GM04503 (cell line): ENCODE data around the gene ZBTB32.
A peak's percentile ranks its signal among the peaks of the same experiment; 100 is the strongest.

Experiments used
- DNase-seq: peaks from one replicate; pipeline ENCODE4 v3.0.0-alpha.2; 2012; ENCODE audit warnings: low read depth

ZBTB32 gene

DNA sequence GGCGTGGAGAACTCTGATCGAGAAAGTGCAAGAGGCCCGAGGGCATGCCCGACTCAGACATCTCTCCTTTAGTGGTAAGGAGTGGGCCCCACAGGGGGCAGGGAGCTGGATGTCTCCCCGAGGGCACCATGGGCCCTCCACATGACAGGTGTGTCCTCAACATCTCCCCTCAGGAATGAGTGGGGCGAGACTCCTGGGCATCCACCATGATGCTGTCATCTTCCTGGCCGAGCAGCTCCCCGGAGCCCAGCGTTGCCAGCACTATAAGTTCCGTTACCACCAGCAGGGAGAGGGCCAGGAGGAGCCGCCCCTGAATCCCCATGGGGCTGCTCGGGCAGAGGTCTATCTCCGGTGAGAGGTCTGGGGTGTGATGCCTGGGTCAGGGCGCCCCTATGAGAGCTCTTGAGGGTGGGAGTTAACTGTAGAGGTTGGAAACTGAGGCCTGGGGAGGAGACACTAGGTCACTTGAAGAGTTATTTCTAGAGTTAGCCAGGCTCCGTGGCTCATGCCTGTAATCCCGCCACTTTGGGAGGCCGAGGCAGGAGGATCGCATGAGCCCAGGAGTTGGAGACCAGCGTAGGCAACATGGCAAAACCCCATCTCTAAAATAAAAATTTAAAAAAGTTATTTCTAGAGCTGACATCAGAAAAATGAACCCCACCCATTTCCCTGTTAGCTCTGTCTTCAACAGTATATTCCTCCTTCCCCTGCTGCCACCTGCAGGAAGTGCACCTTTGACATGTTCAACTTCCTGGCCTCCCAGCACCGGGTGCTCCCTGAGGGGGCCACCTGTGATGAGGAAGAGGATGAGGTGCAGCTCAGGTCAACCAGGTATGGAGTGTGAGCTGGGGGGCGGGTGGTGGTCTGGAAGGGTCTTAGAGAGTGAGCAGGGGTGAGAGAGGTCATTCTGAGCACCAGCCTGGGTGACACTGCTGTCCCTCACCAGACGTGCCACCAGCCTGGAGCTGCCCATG is 32.8 kb downstream of the ZBTB32 start:
- no peak for DNase-seq

DNA sequence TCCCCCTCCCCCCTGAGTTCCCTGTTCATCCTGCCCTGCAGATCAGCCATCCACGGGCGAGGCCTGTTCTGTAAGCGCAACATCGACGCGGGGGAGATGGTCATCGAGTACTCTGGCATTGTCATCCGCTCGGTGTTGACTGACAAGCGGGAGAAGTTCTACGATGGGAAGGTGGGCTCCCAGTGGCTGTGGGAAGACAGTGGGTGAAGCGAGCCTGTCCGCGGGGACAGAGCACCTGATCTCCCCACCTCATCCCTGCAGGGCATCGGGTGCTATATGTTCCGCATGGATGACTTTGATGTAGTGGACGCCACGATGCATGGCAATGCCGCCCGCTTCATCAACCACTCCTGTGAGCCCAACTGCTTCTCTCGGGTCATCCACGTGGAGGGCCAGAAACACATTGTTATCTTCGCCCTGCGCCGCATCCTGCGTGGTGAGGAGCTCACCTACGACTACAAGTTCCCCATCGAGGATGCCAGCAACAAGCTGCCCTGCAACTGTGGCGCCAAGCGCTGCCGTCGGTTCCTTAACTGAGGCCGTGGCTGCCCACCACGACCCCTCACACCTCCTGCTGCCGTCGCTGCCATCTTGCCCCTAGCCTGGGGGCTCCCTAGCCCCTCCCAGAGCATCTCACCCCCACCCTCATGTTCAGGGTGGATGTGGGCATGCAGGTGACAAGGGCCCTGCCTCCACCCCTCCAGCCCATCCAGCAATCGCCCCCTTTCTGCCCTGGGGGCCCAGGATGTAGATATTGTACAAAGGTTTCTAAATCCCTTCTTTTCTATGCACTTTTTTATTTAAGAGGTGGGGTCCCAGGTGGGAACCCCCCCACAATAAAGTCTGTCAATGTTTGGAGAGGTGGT is 33.9 kb downstream of the ZBTB32 start:
- DNase-seq: no peak

DNA sequence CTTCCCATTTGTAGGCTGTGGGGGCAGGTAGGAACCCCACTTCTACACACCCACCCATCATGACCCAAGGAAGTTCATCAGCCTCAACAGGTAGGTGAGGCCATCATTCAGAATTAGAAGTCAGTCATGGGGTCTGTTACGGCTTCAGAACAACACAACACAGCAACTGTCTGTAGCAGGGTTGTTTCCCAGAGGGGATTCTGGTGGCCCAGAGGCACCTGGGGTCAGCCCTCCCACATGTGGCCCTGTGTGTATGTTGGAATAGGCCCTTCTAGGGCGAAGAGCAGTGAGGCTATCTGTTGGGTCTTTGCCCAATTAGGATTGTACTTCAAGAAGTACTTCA is 34.5 kb downstream of the ZBTB32 start:
- DNase-seq: no peak

DNA sequence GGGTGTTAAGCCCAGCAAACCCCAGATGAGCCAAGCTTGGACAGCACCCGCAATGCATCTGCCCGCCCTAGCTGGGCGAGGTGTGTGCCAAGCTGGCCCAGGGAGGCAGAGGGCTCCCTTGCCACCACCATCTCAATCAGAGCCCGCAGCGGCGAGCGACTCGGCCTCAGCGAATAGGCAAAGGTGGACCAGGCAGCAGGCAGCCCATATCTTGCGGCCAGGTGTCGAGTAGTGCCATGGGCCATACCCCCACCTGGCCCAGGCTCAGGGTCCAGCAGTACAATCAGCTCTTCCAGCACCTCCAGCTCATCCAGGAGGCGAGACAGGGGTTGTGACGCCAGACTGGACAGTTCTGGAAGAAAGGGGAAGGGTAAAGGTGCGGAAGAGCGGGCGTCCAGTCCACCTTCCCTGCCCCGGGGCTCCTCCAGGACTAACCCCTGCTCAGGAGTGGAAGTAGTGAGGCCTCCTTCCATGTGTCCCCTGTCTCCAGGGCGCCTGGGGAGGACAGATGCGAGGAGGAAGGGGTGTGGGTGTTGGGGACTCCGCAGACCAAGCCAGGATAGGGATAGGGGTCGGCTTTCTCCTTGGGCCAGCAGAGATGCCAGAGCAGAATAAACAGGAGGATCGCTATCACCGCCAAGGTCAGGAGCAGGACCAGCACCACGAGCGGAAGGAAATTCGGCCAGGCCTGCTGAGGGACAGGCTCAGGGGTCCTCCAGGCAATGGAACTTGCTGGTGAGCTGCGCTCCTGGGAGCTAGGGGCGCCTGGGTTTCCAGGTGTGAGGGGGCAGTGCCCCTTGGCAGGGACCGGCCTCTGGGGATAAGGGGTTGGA is 35.1 kb downstream of the ZBTB32 start:
- no peak for DNase-seq

DNA sequence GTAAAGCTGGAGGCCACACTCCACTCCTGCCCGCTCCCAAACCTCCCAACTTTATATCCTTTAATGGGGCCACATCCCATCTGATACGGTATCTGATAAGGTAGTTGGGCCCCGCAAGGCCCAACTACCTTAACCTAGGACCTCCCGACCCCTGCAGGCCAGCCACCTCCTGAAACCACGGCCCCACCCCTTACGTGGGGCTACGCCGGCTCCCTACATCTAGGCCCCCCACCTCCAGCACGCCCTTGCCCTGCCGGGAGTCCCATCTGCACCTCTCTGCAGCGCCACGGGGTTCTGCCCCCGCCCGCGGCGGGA is 35.7 kb downstream of the ZBTB32 start:
- no peak for DNase-seq

DNA sequence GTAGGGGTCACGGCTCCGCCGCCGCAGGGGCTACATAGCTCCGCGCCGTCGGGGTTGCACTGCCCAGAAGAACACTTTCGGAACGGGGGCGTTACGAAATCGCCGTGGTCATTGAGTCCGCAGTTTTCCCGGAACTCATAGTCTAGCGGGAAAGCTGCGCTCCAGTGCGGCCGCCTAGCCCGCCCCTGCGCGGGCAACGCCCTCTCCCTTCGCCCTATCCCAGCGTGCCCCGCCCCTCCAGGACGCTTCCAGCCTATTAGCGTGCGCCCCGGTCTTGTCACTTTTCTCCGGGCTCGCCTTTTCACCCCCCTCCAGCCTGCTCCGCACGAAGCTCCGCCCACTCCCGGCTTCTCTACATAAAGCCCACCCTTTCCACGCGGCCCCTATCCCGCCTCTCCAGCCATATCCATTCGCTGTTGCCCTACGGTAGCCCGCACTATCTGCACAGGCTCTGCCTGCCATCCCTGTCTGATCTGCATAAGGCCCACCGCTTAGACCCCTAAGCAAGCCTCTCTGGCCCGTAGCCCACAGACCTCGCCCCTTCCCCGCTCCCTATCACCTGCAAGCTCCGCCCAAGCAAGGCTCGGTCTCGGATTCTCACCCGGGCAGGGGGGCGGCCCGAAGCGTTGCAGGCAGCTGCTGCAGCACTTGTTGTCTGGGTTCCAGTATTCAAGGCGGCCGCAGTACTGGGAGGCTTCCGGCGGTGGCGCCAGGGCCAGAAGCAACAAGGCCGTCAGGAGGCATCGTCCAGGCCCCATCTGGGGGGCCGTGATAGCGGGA is 36.3 kb downstream of the ZBTB32 start:
- peak; percentile 77 for DNase-seq

DNA sequence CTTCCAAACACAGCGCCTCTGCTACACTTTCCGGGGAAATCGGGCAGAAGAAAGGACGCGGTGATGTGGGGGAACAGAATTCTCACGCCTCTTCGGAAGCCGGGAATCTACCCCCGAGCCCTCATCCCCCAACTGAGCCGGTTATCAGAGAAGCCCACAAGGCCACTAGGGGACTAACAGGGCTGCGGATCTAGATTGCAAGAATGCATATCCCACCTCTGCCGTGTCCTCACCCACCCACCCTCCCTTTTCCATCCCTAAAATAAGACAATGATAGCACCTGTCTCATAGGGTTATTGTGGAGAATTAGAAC is 36.8 kb downstream of the ZBTB32 start:
- DNase-seq: no peak

DNA sequence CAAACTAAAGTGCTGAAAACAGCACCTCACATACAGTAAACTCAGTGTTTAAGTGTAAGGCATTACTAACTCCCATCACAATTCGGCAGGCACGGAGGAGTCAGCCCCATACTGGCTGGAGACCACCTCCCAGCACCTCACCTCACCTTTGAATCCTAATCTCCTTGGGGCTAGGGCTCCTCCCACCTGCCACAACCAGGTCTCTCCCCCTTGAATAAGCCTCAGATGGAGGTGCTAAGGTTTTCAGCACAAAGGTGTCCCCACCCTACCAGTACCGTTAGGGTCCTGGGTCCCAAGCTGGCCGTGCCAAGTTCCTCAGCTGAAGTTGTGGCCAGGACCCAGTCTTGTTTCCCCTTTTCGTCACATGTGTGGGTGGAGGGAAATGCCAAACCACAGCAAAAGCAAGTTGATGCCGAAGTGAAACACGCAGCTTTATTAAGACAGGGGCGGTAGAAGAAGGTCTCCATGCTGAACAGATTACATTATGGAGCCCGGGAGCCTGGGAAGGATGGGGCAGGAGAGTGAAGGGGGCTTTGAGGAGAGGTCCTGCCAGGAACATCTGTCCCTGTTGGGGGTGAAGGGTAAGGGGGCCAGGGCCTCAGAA is 37.9 kb downstream of the ZBTB32 start, which contains the start of gene IGFLR1:
Gene IGFLR1 (minus strand): TSS at position 332 of the 604 bp plus-strand sequence. CDS start 1,272 bp downstream, outside the sequence.
- no peak for DNase-seq

DNA sequence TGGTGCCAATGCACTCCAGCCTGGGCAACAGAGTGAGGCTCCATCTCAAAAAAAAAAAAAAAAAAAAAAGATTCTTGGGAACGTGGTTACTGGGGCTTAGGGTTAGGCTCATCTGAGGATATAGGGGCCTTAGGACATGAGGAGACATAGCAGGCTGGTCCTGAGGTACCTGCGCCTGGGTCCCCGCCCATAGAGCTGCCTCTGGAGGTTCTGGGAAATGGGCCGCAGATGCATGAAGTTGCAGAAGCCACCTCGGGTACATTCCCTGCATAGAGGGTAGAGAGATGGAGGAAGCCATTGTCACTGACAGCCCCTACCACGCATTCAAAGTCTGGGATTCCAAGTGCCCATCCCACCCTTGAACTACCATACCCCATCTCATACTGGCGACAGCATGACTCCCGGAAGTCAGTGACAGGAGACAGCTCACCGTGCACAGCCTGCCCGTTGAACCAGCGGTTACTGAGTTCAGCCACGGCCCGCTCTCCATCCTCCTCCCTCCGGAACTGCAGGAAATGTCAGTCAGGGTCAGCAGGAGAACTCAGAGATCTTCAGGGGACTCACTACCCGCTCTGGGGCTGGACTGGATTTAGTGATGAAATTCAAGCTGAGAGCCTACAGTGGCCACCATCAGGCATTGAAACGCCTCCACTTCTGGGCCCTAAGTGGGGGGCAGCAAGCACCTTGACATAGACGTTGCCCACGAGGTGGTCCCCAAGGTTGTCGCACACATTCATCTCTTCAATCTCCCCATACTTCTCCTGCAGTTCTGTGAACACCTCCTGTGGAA is 39.5 kb downstream of the ZBTB32 start:
- DNase-seq: no peak

DNA sequence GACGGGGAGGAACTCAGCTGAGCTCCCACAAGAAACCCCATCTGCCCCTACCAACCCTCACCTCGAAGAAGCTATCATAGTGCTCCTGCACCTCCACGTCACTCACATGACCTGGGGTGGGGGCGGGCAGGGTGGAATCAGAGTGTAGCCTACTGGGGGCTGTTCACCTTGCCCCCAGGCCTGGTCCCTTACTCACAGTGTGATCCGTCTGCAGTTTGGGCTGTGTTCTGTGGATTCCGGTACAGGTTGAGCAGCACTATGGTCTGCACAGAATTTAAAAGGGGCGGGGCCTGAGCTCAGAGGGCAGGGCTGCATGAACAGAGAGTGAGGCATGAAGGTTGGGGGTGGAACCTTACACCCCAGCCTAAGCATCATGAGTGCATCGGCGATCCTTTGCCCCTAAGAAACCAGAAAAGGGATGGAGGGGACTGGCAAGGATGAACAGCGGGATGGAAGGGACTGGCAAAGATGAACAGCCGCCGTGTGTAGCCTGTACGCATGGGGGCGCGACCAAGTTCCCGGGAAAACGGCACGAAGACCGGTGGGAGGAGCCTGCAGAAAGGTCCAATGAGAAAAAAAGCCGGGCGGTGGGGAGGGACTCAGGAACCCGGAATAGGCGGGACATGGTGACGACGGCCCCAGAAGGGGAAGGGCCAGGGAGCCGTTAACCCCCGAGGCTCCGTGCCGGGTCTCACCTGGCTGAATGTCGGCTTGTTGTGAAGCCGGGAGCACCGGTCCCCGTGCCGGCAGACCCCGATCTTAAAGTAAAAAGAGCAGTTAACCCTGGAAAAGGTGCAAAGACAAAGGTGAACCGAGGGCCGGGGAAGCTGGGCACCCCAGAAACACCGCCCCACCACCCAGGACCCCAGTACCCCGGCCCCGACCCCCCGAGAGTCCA is 40.3 kb downstream of the ZBTB32 start:
- peak; percentile 73 for DNase-seq

DNA sequence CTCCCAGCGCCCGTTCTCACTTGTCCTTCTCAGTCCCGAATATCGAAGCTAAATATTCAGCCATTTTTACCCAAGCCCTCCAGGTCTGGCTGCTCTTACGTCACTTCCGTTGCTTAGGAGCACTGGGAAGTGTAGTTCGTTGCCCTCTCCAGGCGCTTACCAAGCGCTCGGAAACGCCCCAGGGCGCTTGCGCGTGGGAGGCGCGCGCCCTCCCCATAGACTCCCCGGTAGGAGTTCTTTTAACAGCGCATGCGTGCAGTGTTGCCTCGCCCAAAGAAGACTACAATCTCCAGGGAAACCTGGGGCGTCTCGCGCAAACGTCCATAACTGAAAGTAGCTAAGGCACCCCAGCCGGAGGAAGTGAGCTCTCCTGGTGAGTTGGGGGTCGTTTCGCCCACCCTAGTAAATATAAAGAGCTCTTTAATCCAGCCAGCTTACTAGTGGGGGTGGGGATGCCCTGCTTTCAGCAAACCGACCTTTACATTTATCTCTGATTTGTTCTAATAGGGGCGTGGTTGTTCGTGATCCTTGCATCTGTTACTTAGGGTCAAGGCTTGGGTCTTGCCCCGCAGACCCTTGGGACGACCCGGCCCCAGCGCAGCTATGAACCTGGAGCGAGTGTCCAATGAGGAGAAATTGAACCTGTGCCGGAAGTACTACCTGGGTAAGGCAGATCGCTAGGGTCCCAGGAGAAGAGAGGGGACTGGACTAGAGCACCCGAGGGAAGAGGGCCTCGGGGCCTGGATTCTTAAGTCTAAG is 41.1 kb downstream of the ZBTB32 start, which contains the start of the genes PSENEN and U2AF1L4:
Gene PSENEN (plus strand): TSS at position 324 of the 759 bp plus-strand sequence. CDS start 280 bp downstream, at position 604.
Gene U2AF1L4 (minus strand): TSS at position 91 of the 759 bp plus-strand sequence. CDS start 27 bp downstream, at position 64.
- DNase-seq: peak; percentile 93

DNA sequence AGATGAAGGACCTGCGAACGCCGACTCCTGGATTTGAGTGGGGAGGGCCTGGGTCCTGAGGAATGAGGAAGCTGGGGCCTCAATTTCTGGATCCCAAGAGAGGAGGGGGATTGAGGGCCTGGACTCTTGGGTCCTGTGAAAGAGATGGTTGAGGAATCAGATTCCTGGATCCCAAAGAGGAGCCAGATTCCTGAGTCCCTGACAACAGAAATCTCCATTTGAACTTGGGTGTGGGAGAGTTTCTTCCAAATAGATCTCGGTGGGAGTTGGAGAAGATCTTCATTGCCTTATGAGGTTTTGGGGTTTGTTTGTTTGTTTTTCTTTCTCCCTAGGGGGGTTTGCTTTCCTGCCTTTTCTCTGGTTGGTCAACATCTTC is 41.7 kb downstream of the ZBTB32 start:
- DNase-seq: no peak

DNA sequence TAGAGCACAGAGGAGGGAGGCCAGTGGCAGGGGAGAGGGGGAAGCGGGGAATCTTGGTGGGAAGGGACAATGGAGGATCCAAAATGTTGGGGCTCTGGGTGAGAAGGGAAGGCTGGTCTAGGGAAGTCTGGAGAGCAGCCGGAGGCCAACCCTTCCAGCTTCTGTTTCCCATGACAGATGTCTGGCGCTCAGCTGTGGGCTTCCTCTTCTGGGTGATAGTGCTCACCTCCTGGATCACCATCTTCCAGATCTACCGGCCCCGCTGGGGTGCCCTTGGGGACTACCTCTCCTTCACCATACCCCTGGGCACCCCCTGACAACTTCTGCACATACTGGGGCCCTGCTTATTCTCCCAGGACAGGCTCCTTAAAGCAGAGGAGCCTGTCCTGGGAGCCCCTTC is 42.2 kb downstream of the ZBTB32 start:
- DNase-seq: no peak

DNA sequence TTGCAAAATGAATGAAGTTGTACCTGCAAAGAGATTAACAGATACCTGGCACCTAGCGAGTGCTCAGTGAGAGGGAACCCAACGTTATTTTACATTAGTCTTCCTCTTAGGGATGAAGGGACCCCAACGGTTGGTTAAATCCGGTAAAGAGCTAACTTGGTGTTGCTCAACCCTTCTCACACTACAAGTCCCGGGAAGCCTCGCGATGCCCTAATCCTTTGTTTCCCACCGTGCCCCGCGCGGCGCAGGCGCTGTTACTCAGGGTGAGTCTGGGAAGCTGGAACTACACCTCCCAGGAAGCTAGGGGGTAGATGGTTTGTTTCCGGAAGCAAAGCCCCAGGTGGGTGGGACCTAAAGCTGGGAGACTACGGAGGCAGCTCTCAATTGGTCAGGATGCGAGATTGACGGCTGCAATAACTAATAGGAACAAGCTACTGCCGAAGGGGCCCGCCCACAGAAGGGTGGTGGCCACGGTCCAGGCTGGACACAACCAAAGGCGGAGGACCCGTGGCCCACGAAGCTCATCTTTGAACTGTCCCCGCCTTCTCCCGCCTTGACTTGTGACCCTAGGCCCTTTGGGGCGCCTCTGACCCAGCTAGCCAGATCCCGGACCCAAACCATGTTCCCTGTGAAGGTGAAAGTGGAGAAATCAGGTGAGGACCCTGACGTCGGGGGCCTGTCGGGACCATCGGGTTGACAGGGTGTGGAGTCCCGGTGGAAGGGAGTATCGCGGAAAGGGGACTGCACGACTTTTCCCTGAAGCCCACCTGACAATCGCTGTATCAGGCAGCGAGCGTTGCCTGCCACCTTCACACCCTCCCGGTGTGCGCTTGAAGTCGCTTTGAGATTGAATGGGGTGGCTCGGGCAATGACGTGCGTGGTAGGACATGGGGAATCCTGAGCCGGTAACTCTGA is 44.0 kb downstream of the ZBTB32 start, which contains the start of gene LIN37:
Gene LIN37 (plus strand): TSS at position 471 of the 915 bp plus-strand sequence. CDS start 149 bp downstream, at position 620.
- DNase-seq: peak; percentile 97

DNA sequence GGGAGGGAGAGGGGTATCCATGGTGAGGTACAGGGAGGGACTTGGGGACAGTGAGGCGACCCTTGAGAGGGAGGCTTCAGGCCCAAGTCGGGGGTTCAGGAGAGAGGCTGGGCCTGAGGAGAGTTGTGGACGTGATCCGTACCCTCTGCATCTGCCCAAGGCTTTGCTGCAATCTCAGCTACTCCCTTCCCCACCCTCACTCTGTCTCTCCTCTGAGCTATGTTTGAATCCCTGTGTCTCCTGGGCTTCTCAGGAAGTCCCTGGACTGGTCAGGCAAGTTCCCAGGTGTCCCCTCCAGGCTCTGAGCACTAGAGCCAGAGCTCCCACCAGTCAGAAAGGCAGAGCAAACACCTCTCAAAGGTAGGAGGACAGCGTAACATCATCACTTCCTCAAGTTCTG is 45.8 kb downstream of the ZBTB32 start:
- no peak for DNase-seq

DNA sequence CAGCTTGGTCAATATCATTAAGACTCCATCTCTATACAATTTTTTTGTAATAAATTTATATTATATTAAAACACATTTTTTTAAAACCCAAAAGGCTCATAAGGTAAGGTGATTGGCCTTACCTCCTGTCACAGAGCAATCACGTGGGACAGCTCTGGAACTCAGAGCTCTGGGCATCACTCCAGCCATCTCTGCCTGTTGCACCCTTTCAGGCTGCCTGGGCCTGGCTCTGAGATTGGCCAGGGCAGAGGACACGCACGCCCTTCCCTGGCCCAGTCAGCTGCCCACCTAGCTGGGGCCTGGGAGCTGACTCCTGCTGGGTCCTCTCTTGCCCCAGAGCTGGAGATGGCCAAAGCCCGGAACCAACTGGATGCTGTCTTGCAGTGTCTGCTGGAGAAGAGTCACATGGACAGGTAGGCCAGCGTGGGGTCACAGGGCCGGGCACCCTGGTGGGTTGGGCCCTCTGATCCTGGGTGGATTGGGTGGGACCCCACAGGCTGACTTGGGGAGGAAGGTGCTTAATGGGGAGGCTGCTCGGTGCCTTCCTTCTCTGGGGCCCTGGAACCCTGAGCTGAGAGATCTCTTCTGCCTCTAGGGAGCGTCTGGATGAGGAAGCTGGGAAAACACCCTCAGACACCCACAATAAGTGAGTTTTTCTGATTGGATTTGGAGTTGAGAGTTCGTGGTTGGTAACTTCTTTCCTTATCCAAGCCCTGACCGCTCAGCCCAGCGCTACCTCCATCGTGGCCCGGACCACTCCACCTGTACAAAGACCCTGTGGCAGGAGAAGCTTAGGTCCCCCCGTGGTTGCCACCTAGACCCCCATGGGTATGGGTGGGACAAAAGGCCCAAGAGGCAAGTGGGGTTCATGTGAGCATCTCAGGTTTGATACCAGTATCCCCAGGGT is 47.7 kb downstream of the ZBTB32 start:
- DNase-seq: no peak
